ENCODE measurements around the gene ZNF652. TPM values are rescaled to one million over a fixed set of nuclear protein-coding genes. Genes with fewer than 3 reads are reported as not detected.

Gene ZNF652
- total RNA-seq, 2 experiments from 2014 or later: 33.7 to 34.9 TPM

DNA sequence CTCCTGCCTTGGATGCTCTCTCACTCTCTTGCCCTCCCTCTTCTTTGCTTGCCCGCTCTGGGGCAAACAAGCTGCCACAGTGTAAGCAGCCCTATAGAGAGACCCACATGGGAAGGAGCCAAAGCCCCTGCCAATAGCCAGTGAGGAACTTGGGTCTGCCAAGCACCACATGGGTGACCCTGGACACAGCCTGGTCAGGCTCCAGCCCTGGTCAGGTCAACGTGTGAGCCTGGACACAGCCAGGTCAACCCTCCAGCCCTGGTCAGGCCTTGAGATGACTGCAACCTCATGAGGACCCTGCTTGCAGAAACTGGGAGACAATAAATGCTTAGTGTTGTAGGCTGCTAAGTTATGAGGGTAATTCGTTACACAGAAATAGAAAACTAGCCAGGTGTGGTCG is 117.2 kb downstream of the ZNF652 start:
- Mint-ChIP-seq H3K4me3 (no peak overlapping the region), H3K27ac (no peak overlapping the region), H3K4me1 (ENCODE audit: low read depth) (no peaks in the 10 kb centered on the region), H3K27me3 (peaks cover 12% of the 10 kb centered on the region), H3K9me3 (no peaks in the 10 kb centered on the region), H3K36me3 (ENCODE audit: low read depth) (no peaks in the 10 kb centered on the region)
- CTCF ChIA-PET: no interaction called here
- DNase-seq (no peak), ATAC-seq (ENCODE audit: poor library complexity) (no peak)
- Histone ChIP-seq H3K4me1 (ENCODE audit: insufficient read depth, low read length) (no peaks in the 10 kb centered on the region), H3K27me3 (ENCODE audit: control insufficient read depth in 1 of 2, insufficient read depth in 2 of 2, low read length in 2 of 2) (peaks cover 0 to 3% of the 10 kb centered on the region in 2 experiments), H3K27ac (ENCODE audit: low read depth in 1 of 2, low read length in 2 of 2) (no peak overlapping the region), H3K36me3 (ENCODE audit: insufficient read depth, low read length) (no peaks in the 10 kb centered on the region), H3K4me3 (ENCODE audit: low read length) (no peak overlapping the region), H3K9me3 (ENCODE audit: control insufficient read depth in 1 of 2, insufficient read depth in 1 of 2, low read length in 2 of 2) (no peaks in the 10 kb centered on the region)
- TF ChIP-seq, protein P1, sequence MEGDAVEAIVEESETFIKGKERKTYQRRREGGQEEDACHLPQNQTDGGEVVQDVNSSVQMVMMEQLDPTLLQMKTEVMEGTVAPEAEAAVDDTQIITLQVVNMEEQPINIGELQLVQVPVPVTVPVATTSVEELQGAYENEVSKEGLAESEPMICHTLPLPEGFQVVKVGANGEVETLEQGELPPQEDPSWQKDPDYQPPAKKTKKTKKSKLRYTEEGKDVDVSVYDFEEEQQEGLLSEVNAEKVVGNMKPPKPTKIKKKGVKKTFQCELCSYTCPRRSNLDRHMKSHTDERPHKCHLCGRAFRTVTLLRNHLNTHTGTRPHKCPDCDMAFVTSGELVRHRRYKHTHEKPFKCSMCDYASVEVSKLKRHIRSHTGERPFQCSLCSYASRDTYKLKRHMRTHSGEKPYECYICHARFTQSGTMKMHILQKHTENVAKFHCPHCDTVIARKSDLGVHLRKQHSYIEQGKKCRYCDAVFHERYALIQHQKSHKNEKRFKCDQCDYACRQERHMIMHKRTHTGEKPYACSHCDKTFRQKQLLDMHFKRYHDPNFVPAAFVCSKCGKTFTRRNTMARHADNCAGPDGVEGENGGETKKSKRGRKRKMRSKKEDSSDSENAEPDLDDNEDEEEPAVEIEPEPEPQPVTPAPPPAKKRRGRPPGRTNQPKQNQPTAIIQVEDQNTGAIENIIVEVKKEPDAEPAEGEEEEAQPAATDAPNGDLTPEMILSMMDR (IDR thresholded peaks at IDR 0.05): no peak
- POLR2A ChIA-PET: no interaction called here
- intact Hi-C loops (cut with DNase I, micrococcal nuclease): no loop called here

Small RNA genes lying within 50 kb of the gene (microRNA-seq; reads per million reads assigned to microRNA genes)
- gene MIR6129 (ENCODE audit: borderline microRNAs expressed, borderline replicate concordance): not detected

Other genes starting within 250 kb of the ZNF652 start
- gene B4GALNT2, start 229.5 kb downstream of the ZNF652 start, total RNA-seq: under 1 TPM; 0.06 to 0.16 TPM
- 1 to 10 TPM; 2.3 to 2.4 TPM for gene GNGT2, start 151.7 kb downstream of the ZNF652 start, total RNA-seq
- 1 to 10 TPM; 5.6 to 5.8 TPM for gene ABI3, start 151.5 kb downstream of the ZNF652 start, total RNA-seq
- not detected for gene PHOSPHO1, start 131.5 kb downstream of the ZNF652 start, total RNA-seq
- 10 to 100 TPM; 24.2 to 31.6 TPM for gene PHB1, start 52.6 kb upstream of the ZNF652 start, total RNA-seq
- under 1 TPM; 0.11 to 0.22 TPM for gene NGFR, start 133.0 kb upstream of the ZNF652 start, total RNA-seq
- gene NXPH3, start 213.6 kb upstream of the ZNF652 start, total RNA-seq: not detected